EL (cell line): ENCODE results near the gene BEST1.
"Not testable (repeated sequence)": the region's sequence is repeated elsewhere in the genome, so short reads cannot be mapped to it uniquely, and the experiment has no call there.

Experiments
- DNase-seq: peaks from one replicate; pipeline ENCODE4 v3.0.0-alpha.2; 2016

BEST1 gene

DNA sequence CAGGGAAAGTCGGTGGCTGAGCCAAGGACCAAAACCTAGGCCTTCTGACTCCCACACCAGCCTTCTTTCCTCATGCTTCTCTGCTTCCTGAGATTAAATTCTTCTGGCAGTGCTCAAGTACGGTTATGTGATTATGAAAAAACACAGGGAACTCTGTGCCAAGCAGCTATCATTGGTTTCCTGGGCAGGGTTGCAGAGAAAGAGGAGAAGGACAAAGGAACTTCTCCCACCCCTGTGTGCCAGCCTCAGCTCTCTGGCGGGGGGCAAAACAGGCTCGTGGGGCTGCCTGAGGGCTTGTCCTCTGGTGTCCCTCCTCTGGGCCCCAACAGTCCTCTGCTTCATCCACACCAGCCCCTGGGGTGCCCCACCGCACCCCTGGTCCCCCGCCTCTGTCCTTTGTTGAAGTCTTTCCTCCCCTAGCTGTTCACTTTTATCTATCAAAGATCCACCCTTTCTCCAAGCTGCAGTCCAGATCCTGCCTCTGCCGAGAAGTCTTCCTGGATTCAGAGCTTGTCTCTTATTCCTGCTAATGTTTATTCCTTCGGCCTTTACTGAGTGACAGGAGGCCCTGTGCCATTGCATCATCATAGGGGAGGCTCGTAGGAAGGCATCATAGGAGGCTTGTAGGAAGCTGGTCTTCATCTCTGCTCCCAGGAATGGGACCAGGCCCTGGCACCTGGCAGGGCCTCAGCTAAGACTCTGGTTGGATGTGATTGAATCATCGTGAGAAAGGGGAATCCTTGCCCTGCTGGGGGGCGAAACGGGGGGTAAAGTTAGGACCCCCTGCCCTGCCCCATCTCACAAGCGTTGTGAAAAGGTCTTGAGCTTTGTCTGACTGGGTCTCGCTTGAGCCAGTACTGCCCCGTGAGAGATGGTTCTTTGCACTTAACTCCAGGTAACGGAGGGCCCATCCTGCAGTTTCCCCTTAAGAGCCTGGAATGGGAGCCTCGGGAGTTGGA, 28.8 kb downstream of the BEST1 start:
- no peak for DNase-seq

DNA sequence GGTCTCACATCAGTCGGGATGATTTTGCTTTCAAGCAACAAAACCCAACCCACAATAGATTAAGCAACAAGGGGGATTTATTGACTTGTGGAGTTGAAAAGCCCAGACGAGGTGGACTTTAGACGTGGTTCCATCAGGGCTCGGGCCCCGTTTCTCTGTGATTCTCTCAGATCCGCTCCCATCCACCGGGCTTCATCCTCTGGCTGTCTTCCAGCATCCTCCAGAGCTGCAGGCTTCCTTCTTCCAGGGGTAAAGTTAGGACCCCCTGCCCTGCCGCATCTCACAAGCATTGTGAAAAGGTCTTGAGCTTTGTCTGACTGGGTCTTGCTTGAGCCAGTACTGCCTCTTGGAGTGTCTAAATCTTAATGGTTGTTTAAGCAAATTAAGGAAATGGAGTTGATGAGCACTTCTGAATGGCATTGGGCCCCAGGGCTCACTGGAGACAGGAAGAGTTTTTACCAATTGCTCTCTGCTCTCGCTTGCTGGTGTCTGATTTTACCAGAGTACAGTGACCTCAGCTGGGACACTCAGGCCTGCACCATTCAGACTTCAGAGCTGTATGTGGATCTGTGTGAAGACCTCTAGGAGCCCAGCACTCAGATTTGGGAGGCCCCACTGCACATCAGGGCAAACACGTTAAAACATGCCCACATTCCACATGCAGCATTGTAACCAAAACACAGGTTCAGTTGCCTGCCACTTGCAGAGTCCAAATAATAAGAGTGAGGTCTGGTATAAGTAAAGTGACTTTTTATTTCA, 30.8 kb downstream of the BEST1 start:
- no peak for DNase-seq

DNA sequence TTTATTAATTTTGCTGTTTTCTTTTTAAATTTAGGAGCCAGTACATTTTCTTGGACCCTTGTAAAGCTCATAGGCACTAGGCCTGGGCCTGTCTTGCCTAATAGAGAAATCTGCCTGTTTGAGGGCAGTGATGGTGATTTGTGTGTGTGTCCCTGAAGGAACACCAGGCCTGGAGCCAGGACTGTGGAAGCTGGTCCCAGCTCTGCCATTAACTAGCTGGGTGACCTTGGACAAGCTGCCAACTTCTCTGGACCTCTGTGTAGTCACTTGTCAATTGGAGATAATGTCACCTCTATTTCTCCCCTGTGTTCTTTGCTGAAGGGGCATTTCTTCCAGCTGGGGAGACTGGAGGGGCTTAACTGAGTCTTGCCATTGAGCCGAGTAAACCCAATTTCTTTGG, 33.3 kb downstream of the BEST1 start:
- no peak for DNase-seq

DNA sequence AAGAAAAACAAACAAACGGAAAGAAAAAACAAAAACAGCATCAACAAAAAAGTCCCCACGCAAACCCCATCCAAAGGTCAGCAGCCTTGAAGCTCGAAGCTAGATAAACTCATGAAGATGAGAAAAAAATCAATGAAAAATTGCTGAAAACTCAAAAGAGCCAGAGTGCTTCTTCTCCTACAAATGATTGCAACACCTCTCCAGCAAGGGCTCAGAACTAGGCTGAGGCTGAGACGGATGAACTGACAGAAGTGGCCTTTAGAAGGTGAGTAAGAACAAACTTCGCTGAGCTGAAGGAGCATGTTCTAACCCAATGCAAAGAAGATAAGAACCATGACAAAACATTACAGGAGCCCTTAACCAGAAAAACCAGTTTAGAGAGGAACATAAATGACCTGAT, 35.7 kb downstream of the BEST1 start:
- no peak for DNase-seq

DNA sequence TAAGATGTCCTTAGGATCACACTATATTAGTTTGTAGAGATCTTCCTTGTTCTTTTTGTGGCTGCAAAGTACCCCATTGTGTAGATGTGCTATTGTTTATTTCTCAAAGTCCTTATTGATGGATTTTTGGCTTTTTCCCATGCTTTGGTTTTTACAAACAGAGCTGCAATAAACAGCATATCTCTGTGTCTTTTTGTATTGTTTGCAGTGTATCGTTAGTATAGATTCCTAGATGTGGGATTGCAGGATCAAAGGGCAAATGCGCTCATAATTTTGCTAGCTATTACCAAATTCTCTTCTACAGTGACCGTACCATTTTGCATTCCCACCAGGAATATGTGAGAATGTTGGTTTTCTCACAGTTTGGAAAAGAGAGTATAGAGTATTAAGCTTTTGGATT, 44.8 kb downstream of the BEST1 start:
- DNase-seq: no peak

DNA sequence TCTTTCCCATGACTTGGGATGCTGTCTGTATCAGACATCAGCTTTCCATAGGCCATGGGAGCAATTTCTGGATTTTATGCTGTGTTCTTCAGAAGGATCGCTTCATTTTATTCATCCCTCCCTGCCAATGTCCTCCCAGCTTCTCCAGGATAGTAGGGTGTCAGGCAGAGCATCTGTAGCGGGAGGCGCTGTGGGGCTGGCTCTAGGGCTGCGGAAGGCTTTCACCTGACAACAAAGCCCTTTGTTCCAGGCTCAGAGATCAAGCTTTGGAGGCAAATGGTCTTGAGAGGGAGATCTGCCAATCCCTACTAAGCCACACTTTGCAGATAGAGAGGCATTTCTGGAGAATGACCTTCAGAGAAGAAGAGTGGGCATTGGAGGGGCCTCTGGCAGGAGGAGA, 46.8 kb downstream of the BEST1 start:
- no peak for DNase-seq

DNA sequence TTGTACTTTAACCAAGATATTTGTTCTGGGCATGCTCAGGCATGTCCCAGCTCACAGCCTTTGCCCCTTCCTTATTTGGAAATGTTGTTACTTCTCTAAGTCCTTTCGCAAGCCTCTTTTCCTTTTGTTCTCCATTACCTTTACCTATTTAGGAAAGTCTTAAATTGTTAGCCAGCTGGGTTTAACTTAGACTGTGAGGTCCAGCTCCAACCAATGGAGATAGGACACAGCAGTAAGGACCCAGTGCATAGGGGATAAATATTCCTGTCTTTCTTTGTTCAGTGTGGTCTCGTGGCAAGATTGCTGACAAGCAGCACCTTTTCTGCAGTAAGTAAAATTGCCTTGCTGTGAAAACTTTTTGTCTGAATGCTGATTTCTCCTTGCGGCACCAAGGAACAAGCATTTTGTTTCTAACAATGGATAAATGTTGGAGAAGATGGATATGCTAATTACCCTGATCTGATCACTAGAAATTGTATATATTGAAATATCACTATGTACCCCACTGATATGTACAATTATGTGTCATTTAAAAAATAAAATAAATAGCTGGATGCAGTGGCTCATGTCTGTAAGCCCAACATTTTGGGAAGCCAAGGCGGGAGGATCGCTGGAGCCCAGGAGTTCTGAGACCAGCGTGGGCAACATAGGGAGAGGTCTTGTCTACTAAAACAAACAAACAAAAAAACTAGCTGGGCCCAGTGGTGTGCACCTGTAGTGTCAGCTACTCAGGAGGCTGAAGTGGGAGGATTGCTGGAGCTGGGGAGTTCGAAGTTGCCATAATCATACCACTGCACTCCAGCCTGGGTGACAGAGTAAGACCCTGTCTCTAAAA, 49.2 kb downstream of the BEST1 start:
- DNase-seq: no peak

DNA sequence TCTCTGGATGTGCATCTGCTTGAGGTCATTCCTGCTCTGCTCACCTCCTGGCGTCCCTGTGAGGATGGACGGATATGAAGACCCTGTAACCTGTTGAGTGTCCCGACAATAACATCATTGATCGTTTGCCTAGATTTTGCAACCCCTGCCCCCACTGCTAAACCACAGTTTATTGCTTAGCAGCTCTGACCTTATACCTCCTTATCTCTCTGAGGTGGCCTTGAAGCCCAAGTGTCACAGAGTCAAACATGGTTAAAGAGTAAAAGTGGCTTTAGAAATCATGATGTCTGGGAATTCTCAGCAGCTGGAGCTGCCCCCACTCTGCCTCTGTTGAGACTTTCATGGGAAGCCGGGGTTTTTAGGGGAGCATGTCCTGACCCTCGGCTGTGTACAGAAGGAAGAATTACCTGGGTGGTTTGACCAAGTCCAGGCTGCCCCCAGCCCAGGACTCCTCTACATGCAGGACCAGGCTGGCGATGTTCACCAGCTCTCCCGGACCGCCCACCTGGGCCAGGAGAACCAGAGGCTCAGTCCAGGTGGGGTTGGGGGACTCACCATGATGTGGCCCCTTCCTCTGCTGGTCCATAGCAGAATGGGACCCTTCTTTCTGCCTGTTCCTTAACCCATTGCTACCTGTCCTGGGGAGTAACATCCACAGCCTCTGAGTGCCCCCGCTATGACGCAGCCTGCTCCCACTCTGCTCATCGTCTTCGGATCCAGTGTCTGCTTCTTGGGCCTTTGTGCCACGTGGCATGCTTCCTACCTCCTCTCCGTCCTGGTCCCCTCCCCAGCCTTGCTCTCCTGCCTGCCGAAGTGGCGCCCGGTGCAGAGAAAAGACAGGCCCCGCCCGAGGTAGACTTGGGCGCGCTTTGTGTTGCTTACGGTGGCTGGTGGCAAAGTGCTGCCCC, 50.6 kb downstream of the BEST1 start:
- no peak for DNase-seq

DNA sequence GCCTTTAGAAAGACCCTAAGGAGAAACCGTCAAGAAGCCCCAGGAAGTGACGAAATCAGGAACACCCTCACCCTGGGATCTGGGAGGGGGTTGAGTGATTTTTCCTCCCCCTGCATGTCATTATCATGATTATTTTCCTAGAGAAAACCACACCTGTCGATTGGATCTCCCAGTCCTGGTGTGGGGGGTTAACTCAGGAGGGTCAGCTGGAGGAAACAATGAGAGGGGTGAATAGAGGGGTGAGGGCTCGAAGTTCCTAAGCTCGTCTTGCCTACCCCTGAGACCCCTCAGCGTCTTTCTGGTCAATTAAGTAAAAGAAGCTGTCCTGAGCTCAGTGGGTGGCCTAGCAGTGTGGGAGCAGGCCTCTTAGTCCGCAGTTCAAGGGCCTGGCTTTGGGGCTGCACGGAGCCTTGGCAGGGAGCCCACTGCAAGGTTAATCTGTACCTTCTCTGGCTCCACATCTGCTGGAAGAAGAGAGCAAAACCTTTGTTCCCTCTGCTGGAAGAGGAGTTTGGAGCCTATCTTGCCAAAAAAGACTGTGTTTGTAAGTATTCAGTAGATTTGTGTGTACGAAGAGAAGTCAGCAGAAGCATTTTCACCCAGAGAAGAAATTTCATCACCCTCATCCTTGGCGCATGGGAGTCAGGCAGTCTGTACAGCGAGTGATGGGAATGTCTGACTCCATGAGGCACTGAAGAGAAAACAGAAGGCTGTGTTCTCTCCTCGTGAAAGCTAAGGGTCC, 51.5 kb downstream of the BEST1 start:
- DNase-seq: no peak

DNA sequence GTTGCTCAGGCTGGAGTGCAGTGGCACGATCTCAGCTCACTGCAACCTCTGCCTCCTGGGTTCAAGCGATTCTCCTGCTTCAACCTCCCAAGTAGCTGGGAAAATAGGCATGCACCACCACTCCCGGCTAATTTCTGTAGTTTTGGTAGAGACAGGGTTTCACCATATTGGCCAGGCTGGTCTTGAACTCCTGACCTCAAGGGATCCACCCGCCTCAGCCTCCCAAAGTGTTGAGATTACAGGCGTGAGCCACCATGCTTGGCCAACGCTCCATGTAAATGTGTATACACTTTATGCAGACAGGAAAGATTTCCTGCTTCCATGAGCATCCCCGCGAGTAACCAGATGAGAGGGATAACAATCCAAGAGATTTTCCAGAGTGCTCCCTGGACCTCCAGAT, 52.1 kb downstream of the BEST1 start:
- DNase-seq: not testable (repeated sequence)

DNA sequence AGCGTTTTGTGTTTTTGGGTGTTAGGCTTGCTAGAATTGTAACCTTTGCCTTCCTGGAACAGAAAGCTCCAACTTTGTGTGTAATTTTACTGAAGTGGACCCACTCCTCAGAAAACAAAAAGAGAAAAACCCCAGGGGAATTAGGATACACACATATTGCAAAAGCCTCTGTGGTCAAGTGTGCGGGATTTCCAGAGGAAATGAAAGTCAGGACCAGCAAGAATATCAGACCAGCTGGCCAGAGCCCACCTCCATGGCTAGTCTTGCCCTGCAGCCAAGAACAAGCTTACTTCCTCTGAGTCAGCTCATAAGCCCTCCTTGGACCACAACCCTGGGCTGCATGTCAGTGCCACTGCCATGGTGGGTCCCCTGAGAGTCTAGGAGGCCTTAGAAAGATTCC, 54.3 kb downstream of the BEST1 start:
- DNase-seq: peak; percentile 67

DNA sequence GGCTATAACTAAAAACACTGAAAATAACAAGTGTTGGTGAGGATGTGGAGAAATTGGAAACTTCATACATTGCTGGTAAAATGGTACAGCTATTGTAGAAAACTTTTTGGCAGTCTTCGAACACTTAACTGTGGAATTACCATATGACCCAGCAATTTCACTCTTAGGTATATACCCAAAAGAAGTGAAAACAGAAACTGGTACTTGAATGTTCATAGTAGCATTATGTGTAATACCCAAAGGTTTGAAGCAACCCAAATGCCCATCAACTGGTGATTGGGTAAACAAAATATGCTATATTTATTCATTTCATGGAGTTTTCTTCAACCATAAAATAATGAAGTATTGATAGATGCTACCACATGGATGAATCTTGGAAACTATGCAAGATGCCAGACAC, 58.0 kb downstream of the BEST1 start:
- DNase-seq: no peak

DNA sequence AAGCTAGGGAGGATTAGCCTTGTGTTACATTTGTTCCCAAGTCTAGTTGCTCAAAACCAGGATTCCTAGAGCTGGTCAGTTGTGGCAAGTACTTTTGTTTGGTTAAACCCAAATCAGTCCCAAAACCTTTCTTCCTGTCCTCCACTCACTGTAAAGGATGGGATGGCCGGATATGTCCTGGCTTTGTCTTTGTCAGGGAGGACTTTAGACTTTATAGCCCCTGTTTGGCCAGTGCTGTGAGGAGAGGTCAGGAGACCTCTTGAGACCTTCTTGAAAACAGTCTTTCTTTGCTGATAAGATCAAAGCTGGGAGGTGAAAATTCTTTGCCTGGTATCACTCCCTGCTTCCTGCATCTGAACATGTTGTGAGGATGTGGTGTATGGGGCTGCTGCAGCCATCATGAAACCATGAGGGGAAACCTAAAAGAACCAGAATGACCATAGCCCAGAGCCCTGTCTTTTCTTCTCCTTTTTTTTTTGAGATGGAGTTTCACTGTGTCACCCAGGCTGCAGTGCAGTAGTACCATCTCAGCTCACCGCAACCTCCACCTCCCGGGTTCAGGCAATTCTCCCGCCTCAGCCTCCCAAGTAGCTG, 60.9 kb downstream of the BEST1 start:
- no peak for DNase-seq

DNA sequence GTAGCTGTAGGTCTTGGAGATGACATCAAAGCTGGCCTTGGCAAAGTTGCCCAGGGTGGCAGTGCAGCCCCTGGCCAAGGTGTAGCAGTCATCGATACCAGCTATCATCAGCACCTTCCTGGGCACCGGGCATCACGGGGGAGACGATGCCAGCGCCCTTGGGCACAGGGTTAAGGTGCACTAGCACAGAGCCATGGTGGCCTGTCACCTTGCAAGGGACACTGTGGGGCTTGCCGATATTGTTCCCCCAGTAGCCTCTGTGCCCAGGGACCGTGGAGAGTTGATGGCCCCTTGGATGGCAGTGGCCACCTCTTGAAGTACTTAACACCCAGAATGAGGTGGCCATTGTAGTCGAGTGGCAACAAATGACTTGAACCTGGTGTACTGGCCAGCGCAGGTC, 61.7 kb downstream of the BEST1 start:
- DNase-seq: no peak

DNA sequence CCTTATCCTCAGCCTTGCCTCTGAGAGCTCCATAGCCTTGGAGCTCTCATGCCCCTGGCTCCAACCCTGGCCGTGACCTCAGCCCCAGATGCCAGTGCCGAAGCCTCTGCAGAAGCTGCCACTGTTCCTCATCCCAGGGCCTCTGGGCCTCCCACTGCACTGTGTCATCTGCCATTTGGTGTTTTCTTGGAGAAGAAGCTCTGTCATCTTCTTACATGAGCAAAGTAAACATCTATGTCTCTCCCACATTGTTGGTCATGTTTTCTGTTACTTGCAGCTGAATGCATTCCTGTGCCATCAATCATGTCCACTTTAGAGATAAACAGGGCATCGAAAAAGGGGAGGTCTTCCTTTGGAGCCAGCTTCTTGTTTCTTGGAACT, 62.3 kb downstream of the BEST1 start:
- peak; percentile 60 for DNase-seq

DNA sequence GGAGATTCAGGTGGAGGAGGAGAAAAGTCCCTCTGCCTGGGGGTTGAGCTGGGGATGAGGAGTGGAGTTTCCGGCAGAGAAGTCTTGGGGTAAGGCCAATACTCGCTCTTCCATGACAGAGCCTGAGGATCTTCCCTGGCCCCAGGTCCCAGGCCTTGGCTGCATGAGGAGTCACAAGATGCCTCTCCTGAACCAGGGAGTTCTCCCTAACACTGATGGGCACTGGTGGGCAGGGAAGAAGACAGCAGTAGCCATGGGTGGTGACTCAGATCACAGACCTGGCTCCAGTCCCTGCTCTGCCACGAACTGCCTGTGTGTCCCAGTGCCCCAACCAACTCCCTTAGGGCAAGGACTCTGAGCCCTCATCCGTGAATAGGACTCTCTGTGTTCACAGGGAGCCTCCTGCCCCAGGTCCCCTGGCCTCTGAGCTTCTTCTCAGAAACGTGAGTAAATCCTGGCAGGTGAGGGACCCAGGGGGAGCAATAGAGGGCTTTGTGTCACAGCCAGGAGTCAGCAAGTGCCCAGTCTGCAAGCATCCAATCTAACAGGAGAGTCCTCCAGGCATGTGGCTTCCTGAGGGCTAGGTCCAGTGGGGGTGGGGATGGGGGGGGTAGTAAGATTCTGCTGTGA, 62.8 kb downstream of the BEST1 start:
- DNase-seq: peak; percentile 55
